ENCODE results near the gene TOR1B. TPM values are rescaled to one million over a fixed set of nuclear protein-coding genes. Genes with fewer than 3 reads are reported as not detected.

TOR1B gene
- total RNA-seq, 1 experiment from 2014 or later, result 19.0 TPM

- TF ChIP-seq EZH2 (IDR thresholded peaks at IDR 0.05), result no peak
- no peak for TF ChIP-seq RAD21 (IDR thresholded peaks at IDR 0.05; ENCODE audit: low read depth)
Observed at GRCh38 chr9:129770741-129771140, 32.2 kb upstream of the TOR1B start (continued).

GRCh38 chr9:129773262-129774048 is 29.5 kb upstream of the TOR1B start:
- Histone ChIP-seq H3K27ac (ENCODE audit: low read depth, low read length) (no peak overlapping the region), H3K4me2 (ENCODE audit: low read length) (no peak overlapping the region), H3K9me2 (ENCODE audit: insufficient read depth) (no peaks in the 10 kb centered on the region), H3K79me2 (ENCODE audit: insufficient read depth, low read length) (no peaks in the 10 kb centered on the region), H3K36me3 (ENCODE audit: control insufficient read depth in 1 of 2, insufficient read depth in 2 of 2, low read length in 2 of 2) (no peaks in the 10 kb centered on the region), H3K4me3 (replicated peaks in 1 of 2; ENCODE audit: low read depth in 1 of 2, low read length in 2 of 2) (no peak overlapping the region), H3K27me3 (ENCODE audit: insufficient read depth, low read length) (no peaks in the 10 kb centered on the region), H3K4me1 (ENCODE audit: control insufficient read depth in 1 of 2, insufficient read depth in 2 of 2, low read length in 2 of 2) (peaks cover 22 to 23% of the 10 kb centered on the region in 2 experiments), H3K9me3 (ENCODE audit: control insufficient read depth in 1 of 2, insufficient read depth in 1 of 2, low read depth in 1 of 2, low read length in 2 of 2) (no peaks in the 10 kb centered on the region), H3K9ac (ENCODE audit: low read length) (no peak overlapping the region), H2AFZ (ENCODE audit: low read depth, low read length, poor library complexity, severe bottlenecking) (no peak overlapping the region), H4K20me1 (ENCODE audit: insufficient read depth) (no peaks in the 10 kb centered on the region)
- ChIA-PET POLR2A (interaction anchor here (0.6 kb wide), 1 partner anchor 32 kb away, joined by 5 read pairs; no protein-coding TSS in a partner anchor), CTCF (interaction anchor here (2.0 kb wide), 1 partner anchor 35 kb away, joined by 7 read pairs; no protein-coding TSS in a partner anchor), RAD21 (ENCODE audit: low non-redundant PET in 1 of 2, low total read pairs in 2 of 2, uncharacterized antibody in 2 of 2, unreplicated experiment in 2 of 2) (no interaction called here)
- no TSS peak for BruUV-seq (replicated peaks)
- ATAC-seq (no peak), DNase-seq (ENCODE audit: low read depth, low spot score) (no peak)
- intact Hi-C loops (cut with micrococcal nuclease), result no loop called here
- TF ChIP-seq EGR1 (IDR thresholded peaks at IDR 0.05; ENCODE audit: low read depth) (no peak), ZNF274 (IDR thresholded peaks at IDR 0.05; ENCODE audit: low read depth, low read length) (no peak), POLR2AphosphoS5 (IDR thresholded peaks at IDR 0.05; ENCODE audit: low read depth, low read length) (no peak), MAX (IDR thresholded peaks at IDR 0.05) (no peak), ELF1 (IDR thresholded peaks at IDR 0.05; ENCODE audit: borderline replicate concordance, low read depth) (no peak), CBX3 (IDR thresholded peaks at IDR 0.05; ENCODE audit: low read depth) (no peak), CEBPB (IDR thresholded peaks at IDR 0.05; ENCODE audit: low read depth) (no peak), REST (IDR thresholded peaks at IDR 0.05; ENCODE audit: low read depth) (no peak), TCF7L2 (IDR thresholded peaks at IDR 0.05; ENCODE audit: borderline replicate concordance, extremely low read depth, insufficient read depth, insufficient read length) (no peak), YY1 (IDR thresholded peaks at IDR 0.05; ENCODE audit: extremely low read depth, insufficient replicate concordance, low read depth, low read length) (no peak), ATF3 (IDR thresholded peaks at IDR 0.05) (no peak), SIN3A (IDR thresholded peaks at IDR 0.05; ENCODE audit: low read depth) (no peak), RAD21 (IDR thresholded peaks at IDR 0.05; ENCODE audit: low read depth) (no peak), EZH2phosphoT487 (IDR thresholded peaks at IDR 0.05; ENCODE audit: borderline replicate concordance) (no peak), SP1 (IDR thresholded peaks at IDR 0.05; ENCODE audit: low read depth) (no peak), POLR2A (IDR thresholded peaks at IDR 0.05; ENCODE audit: borderline replicate concordance, extremely low read depth, insufficient read depth, insufficient read length) (no peak), ZBTB33 (IDR thresholded peaks at IDR 0.05; ENCODE audit: extremely low read depth, insufficient replicate concordance, low read length) (no peak), FOSL1 (IDR thresholded peaks at IDR 0.05; ENCODE audit: low read depth) (no peak)
